ELR (cell line): Measurements from ENCODE around the gene GALNT18.
A peak's percentile ranks its signal among the peaks of the same experiment; 100 is the strongest.
"Not testable (repeated sequence)": the region's sequence is repeated elsewhere in the genome, so short reads cannot be mapped to it uniquely, and the experiment has no call there.

ENCODE experiments used
- DNase-seq: peaks from one replicate; pipeline ENCODE4 v3.0.0-alpha.2; 2015; ENCODE audit warnings: low read depth

The GALNT18 gene

DNA sequence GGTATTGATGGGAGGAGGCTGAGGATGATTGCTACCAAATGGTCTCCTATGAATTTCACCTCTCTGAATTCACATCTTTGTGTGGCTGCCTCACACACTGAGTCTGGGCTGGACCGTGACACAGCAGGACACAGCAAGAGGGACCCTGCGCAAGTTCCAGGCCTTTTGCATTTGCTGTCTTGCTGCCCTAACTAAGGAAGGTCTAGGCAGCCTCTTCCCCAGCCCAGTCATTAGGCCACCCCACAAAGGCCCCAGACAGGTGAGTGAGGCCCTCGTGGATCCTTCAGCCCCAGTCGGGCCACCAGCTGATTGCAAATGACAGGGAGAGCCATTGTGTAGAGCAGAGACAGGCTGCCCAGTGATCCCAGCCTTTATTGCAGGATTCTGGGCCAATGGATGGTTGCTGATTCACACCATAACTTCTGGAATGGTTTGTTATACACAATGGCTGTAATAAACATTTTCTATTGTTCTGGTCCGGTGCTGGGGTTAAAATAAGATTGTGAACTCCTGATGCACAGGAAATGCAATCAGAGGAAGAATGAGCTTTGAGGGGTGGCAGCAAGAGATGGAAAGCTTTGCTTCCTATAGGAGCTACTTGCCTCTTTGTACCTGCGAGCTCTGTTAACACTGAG, 240.2 kb downstream of the GALNT18 start:
- DNase-seq: no peak

GRCh38 chr11:11380883-11381282, 240.9 kb downstream of the GALNT18 start:
- no peak for DNase-seq

DNA sequence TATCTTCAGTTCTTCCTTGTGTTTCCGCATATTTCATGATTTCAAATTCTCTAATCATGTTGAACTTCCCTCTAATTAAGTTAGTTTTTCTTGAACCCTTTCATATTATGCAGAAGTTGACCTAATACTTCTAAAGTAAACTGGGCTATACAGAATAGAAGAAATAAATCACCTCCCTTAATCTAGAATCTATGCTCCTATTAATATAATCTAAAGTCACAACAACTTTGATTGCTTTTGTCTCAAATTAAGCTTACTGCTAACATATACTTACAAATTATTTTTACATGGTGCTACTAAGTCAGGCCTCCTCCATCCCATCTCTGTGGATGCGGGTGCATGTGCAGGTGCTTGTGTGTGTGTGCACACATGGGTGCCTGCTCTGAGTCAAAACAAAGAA, 241.5 kb downstream of the GALNT18 start:
- no peak for DNase-seq

- DNase-seq: no peak
These were observed 242.1 kb downstream of the GALNT18 start for GRCh38 chr11:11379661-11380060.

DNA sequence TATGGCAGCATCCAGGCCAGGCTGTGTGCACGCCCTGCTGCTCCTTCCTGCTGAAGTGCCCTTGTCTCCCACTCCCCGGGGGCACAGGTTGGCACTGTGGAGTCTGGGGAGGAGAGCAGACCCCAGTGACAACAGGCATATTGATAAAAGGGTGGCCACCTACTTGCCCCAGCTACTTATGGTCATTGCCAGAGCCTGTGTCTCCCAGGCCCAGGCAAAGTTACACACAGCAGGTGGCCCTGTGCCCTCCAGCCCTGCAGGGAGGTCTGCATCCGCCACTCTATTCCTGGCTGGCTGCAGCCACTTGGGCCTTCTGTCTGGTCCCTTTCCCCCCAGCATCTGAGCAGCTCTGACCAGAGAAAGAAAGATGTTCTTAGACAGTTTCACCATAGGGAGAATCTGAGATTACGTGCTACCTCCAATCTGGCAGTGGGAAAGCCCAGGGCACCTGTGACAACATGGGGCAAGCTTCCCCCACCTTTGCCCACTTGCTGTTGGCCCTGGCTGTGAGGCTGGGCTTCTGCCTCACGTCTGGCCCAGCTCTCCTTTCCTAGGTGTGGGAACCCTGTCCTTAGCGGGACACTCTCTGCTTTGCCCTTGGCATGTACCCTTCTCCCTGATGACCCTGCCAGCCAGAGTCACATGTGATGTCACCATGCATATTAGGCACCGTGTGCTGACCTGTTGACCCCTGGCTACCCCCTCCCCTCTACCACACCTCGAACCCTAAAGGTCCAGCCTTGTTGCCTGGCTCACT, 243.4 kb downstream of the GALNT18 start:
- DNase-seq: no peak

DNA sequence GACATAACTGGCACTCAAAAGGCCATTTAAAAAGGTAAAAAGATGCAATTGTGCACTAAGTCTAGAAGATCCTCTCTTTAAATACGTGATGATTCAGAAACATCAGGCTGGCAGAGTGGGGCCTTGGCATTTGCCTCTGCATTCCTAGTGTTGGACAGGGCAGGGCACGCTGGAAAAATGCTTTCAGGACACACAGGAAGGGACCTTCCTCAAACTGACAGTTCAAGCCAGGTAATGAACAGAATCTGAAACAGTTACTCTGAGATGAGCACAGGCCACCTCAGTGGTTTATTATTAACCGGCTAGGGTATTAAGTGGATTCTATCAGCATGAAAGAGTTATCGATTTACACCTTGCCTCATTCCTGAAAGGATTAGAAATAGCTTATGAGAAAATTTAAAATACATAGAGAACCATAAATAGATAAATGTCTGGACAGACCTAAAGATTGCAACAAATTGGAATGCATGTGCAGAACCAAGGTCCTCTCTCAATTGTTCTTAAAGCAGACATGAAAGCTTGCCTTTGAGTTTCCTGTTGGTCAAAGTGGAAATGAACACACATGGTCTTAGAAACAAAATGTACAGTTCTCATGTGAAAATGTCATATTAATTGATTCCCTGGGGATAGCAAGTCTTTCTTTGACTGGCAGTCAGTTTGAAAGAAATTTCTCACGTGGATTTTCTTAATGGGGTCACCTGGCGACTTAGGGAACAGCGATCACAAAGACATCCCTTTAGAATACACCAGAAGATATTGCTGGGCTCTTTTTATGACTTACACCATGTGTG, 247.3 kb downstream of the GALNT18 start:
- no peak for DNase-seq

DNA sequence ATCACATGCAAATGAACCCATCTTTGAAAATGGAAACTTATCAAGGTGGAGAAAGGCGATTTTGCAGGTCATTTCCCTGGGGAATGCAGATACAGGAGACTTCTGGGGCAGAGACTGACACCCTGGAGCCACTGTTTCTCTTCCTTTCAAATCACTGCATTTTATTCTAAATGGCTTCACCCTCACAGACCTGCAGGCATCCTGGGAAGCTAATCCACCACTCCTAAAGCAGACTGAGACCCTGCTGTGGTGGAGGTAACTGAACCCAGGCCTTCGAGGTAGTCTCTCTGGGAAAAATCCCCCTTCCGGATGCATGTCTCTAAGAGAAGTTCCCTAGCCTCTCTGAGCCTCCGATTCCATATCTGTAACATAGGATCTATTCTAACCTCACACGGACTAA, 247.9 kb downstream of the GALNT18 start:
- DNase-seq: no peak

DNA sequence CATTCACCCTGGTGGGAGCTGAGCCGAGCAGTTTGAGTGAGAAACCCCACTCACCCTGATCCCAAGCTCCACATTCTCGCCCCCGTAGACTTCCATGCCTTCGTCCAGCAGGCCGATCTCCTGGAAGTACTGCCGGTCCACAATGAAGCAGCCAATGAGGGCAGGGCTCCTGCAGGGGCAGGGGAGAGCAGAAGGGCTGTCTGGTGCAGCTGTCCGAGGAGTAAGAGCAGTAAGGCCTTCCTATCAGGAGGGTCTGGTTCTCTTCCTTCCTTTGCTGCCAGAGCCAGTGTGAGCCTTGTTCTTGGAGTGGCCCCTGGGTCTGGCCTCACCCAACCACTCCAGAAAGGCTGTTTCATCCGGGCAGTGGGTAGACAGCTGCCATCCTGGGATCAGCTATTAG, 249.3 kb downstream of the GALNT18 start:
- DNase-seq: no peak

DNA sequence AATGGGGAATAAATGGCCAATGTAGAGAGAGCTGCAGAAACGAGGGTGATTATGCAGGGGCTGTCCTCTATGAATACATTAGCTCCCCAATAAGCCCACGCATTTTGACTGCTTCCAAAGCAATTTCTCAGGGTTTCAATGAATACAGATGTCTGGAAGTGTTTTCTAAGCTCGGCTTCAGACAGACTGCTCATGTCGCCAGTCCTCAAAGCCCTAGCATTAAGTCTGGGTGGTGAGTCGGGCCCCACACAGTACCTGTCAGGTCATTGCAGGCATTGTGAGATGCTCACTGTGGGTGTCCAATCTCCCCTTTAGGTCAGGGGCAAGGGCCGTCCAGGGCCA, 250.9 kb downstream of the GALNT18 start:
- no peak for DNase-seq

DNA sequence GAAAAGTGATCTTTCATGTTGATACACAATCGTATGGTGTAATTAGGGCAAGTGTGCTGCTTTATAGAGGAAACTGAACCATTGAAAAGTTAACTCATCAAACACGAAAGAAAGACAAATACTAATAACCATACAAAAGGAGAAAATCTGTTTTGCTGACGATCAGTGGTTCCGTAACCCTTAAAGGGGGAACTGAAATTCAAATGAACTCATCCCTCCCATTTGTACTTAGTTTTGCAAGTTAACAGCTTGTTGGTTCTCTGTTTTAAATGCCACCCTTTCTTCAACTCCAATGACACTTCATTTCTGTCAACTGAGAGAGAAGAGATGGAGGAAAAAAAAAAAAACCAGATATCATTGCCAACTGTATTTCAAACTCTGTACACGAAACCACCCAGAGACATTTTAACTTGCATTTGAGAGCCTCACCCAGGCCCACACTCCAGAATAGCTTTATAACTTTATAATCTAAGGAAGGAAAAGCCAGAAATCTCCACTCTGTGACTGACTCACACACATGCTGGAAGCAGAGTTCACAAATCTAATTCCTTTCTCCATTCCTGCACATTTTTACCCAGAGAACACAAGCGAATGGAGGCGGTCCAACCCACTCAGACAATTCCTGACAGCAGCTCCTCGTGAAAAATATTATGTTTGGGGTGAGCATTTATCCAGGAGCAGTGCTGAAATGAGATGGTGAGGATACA, 251.4 kb downstream of the GALNT18 start:
- no peak for DNase-seq

DNA sequence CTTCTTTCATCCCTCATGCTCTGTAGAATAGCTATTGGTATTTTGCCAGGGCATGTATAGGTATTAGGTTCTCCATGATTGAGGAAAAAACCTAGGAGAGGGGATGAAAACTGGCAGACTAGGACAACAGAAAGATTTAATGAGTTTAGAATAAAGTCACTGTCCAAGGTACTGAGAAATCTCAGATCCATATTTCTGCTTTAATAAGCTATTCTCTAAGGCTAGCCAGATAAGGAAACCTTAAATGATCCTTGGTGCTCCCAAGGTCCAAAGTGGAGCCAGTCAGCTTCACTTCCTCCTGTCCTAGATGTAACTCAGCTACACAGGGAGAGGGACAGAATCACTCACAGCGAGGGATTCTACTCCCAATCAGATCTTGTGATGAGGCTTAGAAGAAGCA, 255.0 kb downstream of the GALNT18 start:
- peak; percentile 10 for DNase-seq

DNA sequence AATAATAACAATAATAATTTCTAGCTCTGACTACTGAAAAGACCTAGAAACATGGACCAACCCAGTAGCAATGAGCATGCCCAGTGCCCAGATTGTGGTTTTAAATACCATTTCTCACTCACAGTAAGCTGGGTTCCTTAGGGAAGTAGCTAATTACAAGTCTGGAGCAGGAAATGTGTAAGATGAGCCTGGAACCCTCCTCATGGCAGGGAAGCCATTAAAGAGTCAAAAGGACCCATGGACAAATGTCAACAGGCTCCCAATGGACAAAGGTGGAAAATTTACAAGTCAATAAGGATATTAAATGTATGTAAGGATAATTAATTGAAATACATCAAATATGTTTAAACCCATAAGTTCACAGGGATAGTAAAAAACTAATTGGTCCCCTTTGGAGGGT, 258.1 kb downstream of the GALNT18 start:
- DNase-seq: no peak

DNA sequence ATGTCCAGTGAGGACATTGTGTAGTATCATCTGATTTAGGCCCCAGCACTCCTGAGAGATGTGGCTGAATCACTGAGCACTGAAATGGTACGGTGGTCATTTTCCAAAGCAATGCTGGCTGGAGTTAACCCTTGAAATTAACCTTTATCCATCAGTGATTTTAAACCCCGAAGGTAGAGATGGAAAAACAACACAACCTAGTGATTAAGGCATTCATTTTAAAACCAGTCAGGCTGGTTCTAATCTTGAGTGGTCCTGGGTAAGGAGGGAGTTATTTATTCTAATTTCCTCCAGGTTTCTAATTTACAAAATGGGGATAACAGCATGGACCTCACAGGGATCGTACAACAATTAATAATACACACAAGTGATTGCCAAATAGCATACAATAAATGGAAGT, 262.2 kb downstream of the GALNT18 start:
- DNase-seq: no peak

- DNase-seq: no peak
These were observed 265.0 kb downstream of the GALNT18 start for GRCh38 chr11:11356842-11357241.

DNA sequence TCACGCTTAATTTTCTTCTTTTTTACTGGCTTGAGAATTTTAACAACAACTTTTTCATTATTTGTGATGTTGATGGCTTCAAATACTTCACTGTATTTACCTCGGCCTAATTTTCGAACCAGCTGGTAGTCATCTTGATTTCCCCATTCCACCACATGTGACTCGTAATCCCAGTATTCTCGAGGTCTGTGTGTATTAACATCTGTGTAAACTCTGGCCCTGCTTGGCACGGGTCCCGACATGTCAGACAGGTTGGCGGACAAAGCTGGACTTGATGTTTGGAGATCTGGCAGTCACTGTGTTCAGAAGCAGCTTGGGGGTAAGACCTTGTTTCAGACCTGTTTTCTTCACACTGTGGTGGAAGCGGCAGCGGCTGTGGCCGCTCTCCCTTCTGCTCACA, 268.9 kb downstream of the GALNT18 start, which contains the start of gene CSNK2A3:
CSNK2A3 (minus strand) TSS at position 373 of the 400 bp plus-strand sequence; CDS start at position 242, 131 bp downstream.
- DNase-seq: not testable (repeated sequence)

GRCh38 chr11:11351851-11352250, 270.0 kb downstream of the GALNT18 start:
- not testable (repeated sequence) for DNase-seq

- no peak for DNase-seq
These were observed 270.7 kb downstream of the GALNT18 start for GRCh38 chr11:11351042-11351586.

- peak; percentile 19 for DNase-seq
These were observed 271.9 kb downstream of the GALNT18 start for GRCh38 chr11:11349870-11350337.

DNA sequence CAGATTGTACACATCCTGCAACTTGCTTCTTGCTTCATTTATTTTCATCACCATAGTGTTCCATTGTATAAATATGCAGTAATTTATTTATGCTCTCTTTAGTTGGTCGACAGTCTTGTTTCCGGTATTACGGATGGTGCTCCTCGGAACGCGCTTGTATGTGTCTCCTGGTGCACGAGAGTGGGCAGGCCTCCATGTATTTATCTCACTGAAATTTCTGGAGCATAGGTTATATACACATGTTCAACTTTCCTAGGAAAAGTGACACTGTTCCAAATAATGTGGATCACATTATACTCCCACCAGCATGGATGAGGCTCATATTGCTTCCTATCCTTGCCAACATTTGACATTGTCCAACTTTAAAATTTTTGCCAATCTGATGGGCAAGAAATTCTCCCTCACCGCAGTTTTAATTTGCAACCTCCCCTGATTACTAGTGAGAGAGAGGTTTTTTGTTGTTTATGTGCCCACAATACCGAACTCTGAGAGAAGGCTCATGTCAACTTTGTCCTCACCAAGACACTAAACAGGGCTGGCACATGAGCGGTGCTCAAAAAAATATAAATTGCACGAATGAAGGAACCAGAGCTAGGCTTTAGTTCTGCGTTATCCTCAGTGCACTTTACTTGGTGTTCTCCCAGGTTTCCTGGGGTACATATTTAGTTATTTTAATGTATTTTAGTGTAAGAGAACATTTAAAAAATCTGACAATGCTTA, 272.5 kb downstream of the GALNT18 start:
- no peak for DNase-seq

DNA sequence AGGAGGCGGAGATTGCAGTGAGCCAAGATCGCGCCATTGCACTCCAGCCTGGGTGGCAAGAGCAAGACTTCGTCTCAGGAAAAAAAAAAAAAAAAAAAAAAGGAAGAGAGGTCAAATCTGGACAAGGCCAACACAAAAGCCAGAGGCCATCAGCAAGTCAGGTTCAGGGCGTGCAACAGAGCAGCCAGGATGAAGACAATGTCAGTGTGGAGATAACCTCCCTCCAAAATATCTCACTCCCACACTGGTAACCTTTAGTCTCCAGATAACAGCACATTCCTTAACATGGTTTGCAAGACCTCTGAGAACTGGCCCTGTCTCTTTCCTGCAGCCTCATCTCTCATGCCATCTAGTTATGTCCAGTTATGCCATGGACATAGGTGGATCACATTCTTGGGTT, 273.5 kb downstream of the GALNT18 start:
- no peak for DNase-seq

DNA sequence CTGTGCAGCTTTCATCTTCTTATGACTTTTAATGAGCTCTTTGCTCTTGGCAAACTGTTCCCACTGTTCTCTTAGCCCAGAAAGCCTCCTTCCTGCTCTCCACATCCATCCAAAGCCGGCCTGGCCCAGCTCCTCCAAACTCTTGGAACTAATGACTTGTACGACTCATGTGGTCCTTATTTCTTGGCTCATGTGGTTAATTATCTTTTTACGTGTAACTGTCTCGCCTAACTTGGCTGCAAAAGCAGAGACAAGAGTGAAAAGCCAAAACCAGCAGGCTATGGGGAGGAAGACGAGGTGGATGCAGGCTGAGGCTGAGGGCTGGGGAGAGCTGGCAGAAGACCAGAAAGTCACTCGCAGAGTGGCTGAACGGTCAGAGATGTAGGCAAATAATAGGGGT, 274.2 kb downstream of the GALNT18 start:
- DNase-seq: no peak
